GM12878 (cell line): ENCODE measurements around the gene TMED1. TPM values are rescaled to one million over a fixed set of nuclear protein-coding genes. Genes with fewer than 3 reads are reported as not detected.
A peak's percentile ranks its signal among the peaks of the same experiment; 100 is the strongest.

Source experiments
- CBX5 ChIP-seq: sonication (generic); IDR thresholded peaks from 2 replicates; pipeline ENCODE4 v1.6.1; 2016; ENCODE audit warnings: low read depth, moderate library complexity, mild to moderate bottlenecking, inconsistent platforms
- CEBPB ChIP-seq, 2 experiments: fragments of 150-350 bp in 1 of 2; IDR thresholded peaks; 2 replicates each; pipeline ENCODE4 v1.6.1; 2012 to 2014; ENCODE audit warnings: low read depth in 2 of 2, low read length in 2 of 2, borderline replicate concordance in 1 of 2, inconsistent platforms in 1 of 2
- CHD2 ChIP-seq: IDR thresholded peaks from 2 replicates; pipeline ENCODE4 v1.6.1; 2011; ENCODE audit warnings: low read depth, low read length, improper control_type of control experiment, borderline replicate concordance
- EGR1 ChIP-seq, 2 experiments: IDR thresholded peaks; 1 replicate in 1 of 2; 2 replicates in 1 of 2; pipeline ENCODE4 v1.6.1; 2011 to 2012; ENCODE audit warnings: low read depth in 2 of 2, low read length in 2 of 2, borderline replicate concordance in 1 of 2, mild to moderate bottlenecking in 1 of 2, moderate library complexity in 1 of 2
- ELK1 ChIP-seq: IDR thresholded peaks from 2 replicates; pipeline ENCODE4 v1.6.1; 2012; ENCODE audit warnings: low read depth, low read length, improper control_type of control experiment
- ESRRA ChIP-seq: IDR thresholded peaks from 2 replicates; pipeline ENCODE4 v1.6.1; 2012; ENCODE audit warnings: mild to moderate bottlenecking, low read length, improper control_type of control experiment
- EZH2 ChIP-seq: IDR thresholded peaks from 2 replicates; pipeline ENCODE4 v1.6.1; 2012; ENCODE audit warnings: low read depth, mild to moderate bottlenecking, control low read depth, inconsistent platforms, low read length, borderline replicate concordance; ENCODE audit not compliant: control insufficient read depth
- FOXK2 ChIP-seq: fragments of 450-650 bp; IDR thresholded peaks from 2 replicates; pipeline ENCODE4 v1.6.1; 2017; ENCODE audit warnings: mild to moderate bottlenecking, moderate library complexity
- HDAC6 ChIP-seq: fragments of 200-600 bp; sonication (generic); IDR thresholded peaks from one replicate; pipeline ENCODE4 v1.8.0; 2017; ENCODE audit warnings: antibody characterized with exemption; ENCODE audit not compliant: unreplicated experiment
- HDGF ChIP-seq: fragments of 450-650 bp; IDR thresholded peaks from 2 replicates; pipeline ENCODE4 v1.6.1; 2016; ENCODE audit warnings: antibody characterized with exemption
- IKZF1 ChIP-seq: fragments of 450-650 bp; conservative IDR thresholded peaks from 2 replicates; pipeline ENCODE4 v1.6.1; 2017; ENCODE audit warnings: antibody characterized with exemption, mild to moderate bottlenecking
- IRF4 ChIP-seq: IDR thresholded peaks from 2 replicates; pipeline ENCODE4 v1.6.1; 2011; ENCODE audit warnings: low read depth, low read length
- KDM1A ChIP-seq: fragments of 200-600 bp; sonication (generic); IDR thresholded peaks from 2 replicates; pipeline ENCODE4 v1.6.1; 2016; ENCODE audit warnings: borderline replicate concordance
- MEF2B ChIP-seq: fragments of 450-650 bp; IDR thresholded peaks from 2 replicates; pipeline ENCODE4 v1.6.1; 2018; ENCODE audit warnings: mild to moderate bottlenecking, moderate library complexity; ENCODE audit not compliant: partially characterized antibody, poor library complexity, severe bottlenecking
- MYC ChIP-seq: IDR thresholded peaks from 2 replicates; pipeline ENCODE4 v1.6.1; 2011; ENCODE audit warnings: mild to moderate bottlenecking, low read length, moderate library complexity, inconsistent platforms; ENCODE audit not compliant: insufficient read depth, insufficient replicate concordance, insufficient read length, severe bottlenecking
- NBN ChIP-seq: fragments of 450-650 bp; IDR thresholded peaks from 2 replicates; pipeline ENCODE4 v1.6.1; 2016
- NFYB ChIP-seq: IDR thresholded peaks from 2 replicates; pipeline ENCODE4 v1.6.1; 2011; ENCODE audit warnings: low read depth, mild to moderate bottlenecking, low read length, improper control_type of control experiment, moderate library complexity; ENCODE audit not compliant: insufficient read depth
- NRF1 ChIP-seq: conservative IDR thresholded peaks from 2 replicates; pipeline ENCODE4 v1.6.1; 2011; ENCODE audit warnings: mild to moderate bottlenecking, low read depth, low read length, improper control_type of control experiment
- POLR2AphosphoS2 ChIP-seq: IDR thresholded peaks from 2 replicates; pipeline ENCODE4 v1.6.1; 2011; ENCODE audit warnings: low read depth, mild to moderate bottlenecking, low read length, improper control_type of control experiment, moderate library complexity
- POU2F2 ChIP-seq: IDR thresholded peaks from 3 replicates; pipeline ENCODE4 v1.6.1; 2011; ENCODE audit warnings: low read depth, mild to moderate bottlenecking, low read length, borderline replicate concordance
- RBBP5 ChIP-seq: fragments of 200-600 bp; sonication (generic); conservative IDR thresholded peaks from 2 replicates; pipeline ENCODE4 v1.6.1; 2016
- RELA ChIP-seq: fragments of 450-650 bp; IDR thresholded peaks from 2 replicates; pipeline ENCODE4 v1.8.0; 2014; ENCODE audit warnings: borderline replicate concordance; ENCODE audit not compliant: partially characterized antibody
- RELB ChIP-seq: fragments of 450-650 bp; IDR thresholded peaks from 2 replicates; pipeline ENCODE4 v1.6.1; 2017; ENCODE audit warnings: low read depth, mild to moderate bottlenecking, moderate library complexity
- SMAD5 ChIP-seq: IDR thresholded peaks from 2 replicates; pipeline ENCODE4 v1.6.1; 2016; ENCODE audit warnings: antibody characterized with exemption, low read depth
- STAT3 ChIP-seq: IDR thresholded peaks from 2 replicates; pipeline ENCODE4 v1.6.1; 2011; ENCODE audit warnings: low read depth, low read length, improper control_type of control experiment
- TAF1 ChIP-seq: IDR thresholded peaks from 2 replicates; pipeline ENCODE4 v1.6.1; 2011; ENCODE audit warnings: mild to moderate bottlenecking, low read depth, low read length, borderline replicate concordance
- ZBTB33 ChIP-seq: fragments of 450-650 bp; IDR thresholded peaks from 2 replicates; pipeline ENCODE4 v1.6.1; 2017; ENCODE audit warnings: mild to moderate bottlenecking
- polyA plus RNA-seq, 11 experiments: library from polyadenylated mRNA; depleted of rRNA in 4 of 11; unstranded in 6 of 11; stranded (reverse) in 5 of 11; fragments of >200 nt; fragmentation: Nextera tagmentation in 4 of 11; fragmentation: Illumina TruSeq in 1 of 11; extraction: Ambion mirVana in 4 of 11; extraction: Trizol in 1 of 11; gene quantifications; 1 replicate in 1 of 11; 2 replicates in 10 of 11; pipeline versions ENCODE4 v1.2.1 to v1.2.3, GENCODE V29; 2011 to 2016; ENCODE audit warnings: inconsistent platforms in 2 of 11, missing spikeins in 2 of 11, low read depth in 1 of 11
- total RNA-seq, 4 experiments: library from RNA; depleted of rRNA in 3 of 4; stranded (reverse); fragments of >200 nt in 3 of 4; fragmentation: Illumina TruSeq in 1 of 4; extraction: Trizol in 1 of 4; gene quantifications; 2 replicates each; pipeline versions ENCODE4 v1.2.1 to v1.2.3, GENCODE V29; 2013 to 2021

The TMED1 gene
- total and polyA plus RNA-seq, 10 of the 15 experiments (the other 5 are each of a cell fraction or from before 2014, with no cell fraction given), result 0.60 to 23.1 (median 12.3) TPM

GRCh38 chr19:10836479-10837330 is 693 bp upstream of the TMED1 start (continued):
- no peak for TF ChIP-seq RELB
- TF ChIP-seq MEF2B, result peak; percentile 97
- TF ChIP-seq EZH2, result no peak
- peak; percentile 72; the same call in 1 of the 2 replicates for TF ChIP-seq ESRRA
- TF ChIP-seq NBN, result peak; percentile 67
- no peak for TF ChIP-seq ELK1
- TF ChIP-seq IRF4, result peak; percentile 8; the same call in 1 of the 2 replicates
- peak; percentile 78 for TF ChIP-seq MYC
- peak; percentile 50 for TF ChIP-seq IKZF1
- no peak for TF ChIP-seq HDGF
- no peak for TF ChIP-seq POLR2AphosphoS2
- no peak for TF ChIP-seq CHD2
- TF ChIP-seq POU2F2, result no peak
- no peak for TF ChIP-seq EGR1 (IDR thresholded peaks at IDR 0.05; ENCODE audit: borderline replicate concordance in 1 of 2, low read depth in 2 of 2, low read length in 2 of 2)
- TF ChIP-seq ZBTB33, result peak; percentile 93; the same call in 1 of the 2 replicates
- peak; percentile 91 for TF ChIP-seq CBX5
- peak; percentile 38 for TF ChIP-seq HDAC6
- TF ChIP-seq RELA, result peak; percentile 80
- no peak for TF ChIP-seq SMAD5
- TF ChIP-seq STAT3, result no peak
- no peak for TF ChIP-seq RBBP5
- no peak for TF ChIP-seq NFYB
- no peak for TF ChIP-seq CEBPB (IDR thresholded peaks at IDR 0.05; ENCODE audit: borderline replicate concordance in 1 of 2, low read depth in 2 of 2, low read length in 2 of 2)
- no peak for TF ChIP-seq TAF1
- no peak for TF ChIP-seq NRF1
- no peak for TF ChIP-seq KDM1A
- no peak for TF ChIP-seq FOXK2
